Activated CD8-positive, alpha-beta T cell treated with anti-CD3 and anti-CD28 coated beads for 36 hours (primary cell): ENCODE data around the gene OR51G2. TPM values are rescaled to one million over a fixed set of nuclear protein-coding genes. Genes with fewer than 3 reads are reported as not detected.

ENCODE experiments used
- ATAC-seq: fragments of 200-7000 bp; cut with Tn5 transposase; one replicate; pipeline ENCODE4 v1.10.0; 2021; ENCODE audit warnings: mild to moderate bottlenecking, moderate library complexity
- CTCF ChIA-PET: fragments of 350-600 bp; sonication (Branson Sonifier 250); formaldehyde crosslinking; loops from one replicate; lab custom pipeline; 2021; ENCODE audit warnings: antibody characterized with exemption; lab: Charles Lee
- POLR2A ChIA-PET: fragments of 350-600 bp; sonication (Branson Sonifier 250); formaldehyde crosslinking; loops from one replicate; lab custom pipeline; 2021; ENCODE audit warnings: antibody characterized with exemption; lab: Charles Lee
- DNase-seq: peaks from one replicate; pipeline ENCODE4 v3.0.0-alpha.2; 2020
- H3K27ac Mint-ChIP-seq: one replicate; pipeline ENCODE4 v1.8.0; 2021; ENCODE audit warnings: mild to moderate bottlenecking, mixed read lengths
- H3K27me3 Mint-ChIP-seq: one replicate; pipeline ENCODE4 v1.8.0; 2021; ENCODE audit warnings: mixed read lengths
- H3K36me3 Mint-ChIP-seq: one replicate; pipeline ENCODE4 v1.8.0; 2021; ENCODE audit warnings: low read depth, mixed read lengths
- H3K4me1 Mint-ChIP-seq: one replicate; pipeline ENCODE4 v1.8.0; 2021; ENCODE audit warnings: low read depth, mixed read lengths
- H3K4me3 Mint-ChIP-seq: one replicate; pipeline ENCODE4 v1.8.0; 2021; ENCODE audit warnings: mild to moderate bottlenecking, moderate library complexity, mixed read lengths
- H3K9me3 Mint-ChIP-seq: one replicate; pipeline ENCODE4 v1.8.0; 2021; ENCODE audit warnings: mixed read lengths
- CTCF ChIP-seq: fragments of 200-600 bp; IDR thresholded peaks from one replicate; pipeline ENCODE4 v1.8.0; 2022; ENCODE audit warnings: antibody characterized with exemption, mild to moderate bottlenecking
- intact Hi-C: fragments of 100-400 bp; cut with micrococcal nuclease; formaldehyde crosslinking; loops from one replicate; pipeline ENCODE4 v1.10.0; 2022
- total RNA-seq, 2 experiments: library from RNA; stranded (reverse); gene quantifications; one replicate each; pipeline ENCODE4 v1.2.3, GENCODE V29; 2021

The OR51G2 gene
- total RNA-seq, 2 experiments from 2014 or later, result not detected

- no peaks in the 10 kb centered on the region for H3K9me3 Mint-ChIP-seq
- POLR2A ChIA-PET, result no interaction called here
- TF ChIP-seq CTCF, result no peak
- no peak overlapping the region for H3K4me3 Mint-ChIP-seq
- H3K27me3 Mint-ChIP-seq, result peaks cover 1% of the 10 kb centered on the region
- no peaks in the 10 kb centered on the region for H3K4me1 Mint-ChIP-seq
- ATAC-seq (no peak), DNase-seq (no peak)
- no peaks in the 10 kb centered on the region for H3K36me3 Mint-ChIP-seq
- H3K27ac Mint-ChIP-seq, result no peak overlapping the region
- CTCF ChIA-PET, result no interaction called here
- intact Hi-C loops, result no loop called here
Measured at GRCh38 chr11:4890279-4890678, 28.9 kb downstream of the OR51G2 start.

- intact Hi-C loops, result no loop called here
- no peaks in the 10 kb centered on the region for H3K27me3 Mint-ChIP-seq
- CTCF ChIA-PET, result interaction anchor here (0.7 kb wide), 1 partner anchor 1932 kb away, joined by 3 read pairs; no protein-coding TSS in a partner anchor
- POLR2A ChIA-PET, result no interaction called here
- no peak overlapping the region for H3K27ac Mint-ChIP-seq
- no peaks in the 10 kb centered on the region for H3K4me1 Mint-ChIP-seq
- no peaks in the 10 kb centered on the region for H3K36me3 Mint-ChIP-seq
- no peak for TF ChIP-seq CTCF
- ATAC-seq, result no peak
- DNase-seq, result no peak
- H3K9me3 Mint-ChIP-seq, result no peaks in the 10 kb centered on the region
- H3K4me3 Mint-ChIP-seq, result no peak overlapping the region
Measured at GRCh38 chr11:4887591-4887990, 31.6 kb downstream of the OR51G2 start.

GRCh38 chr11:4886186-4886585 lies 33.0 kb downstream of the OR51G2 start:
- no peak for TF ChIP-seq CTCF
- H3K27me3 Mint-ChIP-seq, result no peaks in the 10 kb centered on the region
- ChIA-PET CTCF (no interaction called here), POLR2A (no interaction called here)
- intact Hi-C loops, result no loop called here
- H3K27ac Mint-ChIP-seq, result no peak overlapping the region
- DNase-seq (no peak), ATAC-seq (no peak)
- H3K9me3 Mint-ChIP-seq, result no peaks in the 10 kb centered on the region
- no peak overlapping the region for H3K4me3 Mint-ChIP-seq
- no peaks in the 10 kb centered on the region for H3K4me1 Mint-ChIP-seq
- no peaks in the 10 kb centered on the region for H3K36me3 Mint-ChIP-seq

DNA sequence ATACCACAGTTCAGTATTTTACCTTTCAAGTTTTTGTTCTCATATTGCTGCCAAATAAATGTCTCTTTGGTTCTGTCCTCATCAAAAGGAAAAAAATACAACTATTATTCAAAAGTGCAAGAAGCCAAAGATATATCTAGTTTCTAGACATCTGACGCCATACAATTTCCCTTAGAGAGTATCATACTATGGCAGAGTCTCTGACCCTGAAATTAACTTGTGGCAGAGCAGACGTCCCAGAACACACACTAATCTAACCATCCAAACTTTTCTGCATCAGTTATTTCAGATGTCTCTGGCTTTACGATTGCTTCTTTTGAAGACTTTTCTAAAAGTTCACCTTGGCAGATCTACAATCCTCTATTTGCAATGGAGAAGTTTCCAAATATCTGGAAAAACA lies 34.8 kb downstream of the OR51G2 start:
- TF ChIP-seq CTCF, result no peak
- POLR2A ChIA-PET, result no interaction called here
- no peak for ATAC-seq
- Mint-ChIP-seq H3K4me1 (no peaks in the 10 kb centered on the region), H3K9me3 (no peaks in the 10 kb centered on the region), H3K27me3 (peaks cover 2% of the 10 kb centered on the region), H3K36me3 (no peaks in the 10 kb centered on the region), H3K27ac (no peak overlapping the region), H3K4me3 (no peak overlapping the region)
- intact Hi-C loops, result no loop called here
- DNase-seq, result no peak
- CTCF ChIA-PET, result no interaction called here

GRCh38 chr11:4882543-4882942 lies 36.6 kb downstream of the OR51G2 start:
- H3K36me3 Mint-ChIP-seq, result no peaks in the 10 kb centered on the region
- no peak for TF ChIP-seq CTCF
- no peaks in the 10 kb centered on the region for H3K9me3 Mint-ChIP-seq
- POLR2A ChIA-PET, result no interaction called here
- H3K27ac Mint-ChIP-seq, result no peak overlapping the region
- CTCF ChIA-PET, result no interaction called here
- intact Hi-C loops, result no loop called here
- ATAC-seq (no peak), DNase-seq (no peak)
- peaks cover 2% of the 10 kb centered on the region for H3K27me3 Mint-ChIP-seq
- H3K4me1 Mint-ChIP-seq, result no peaks in the 10 kb centered on the region
- no peak overlapping the region for H3K4me3 Mint-ChIP-seq
